Right atrium auricular region (tissue), 2 donors: ENCODE results near the gene DPF3. TPM values are rescaled to one million over a fixed set of nuclear protein-coding genes. Genes with fewer than 3 reads are reported as not detected.
"Not testable (repeated sequence)": the region's sequence is repeated elsewhere in the genome, so short reads cannot be mapped to it uniquely, and the experiment has no call there.

Source experiments
- DNase-seq: peaks from one replicate; pipeline ENCODE4 v3.0.0-alpha.2; 2019; ENCODE audit warnings: low spot score
- H3K27ac ChIP-seq, 2 donors: fragments of 200-600 bp; sonication (generic); 1 replicate in 1 of 2; 2 replicates in 1 of 2; pipeline ENCODE4 v1.5.1; 2016 to 2019
- H3K27me3 ChIP-seq, 2 donors: fragments of 200-600 bp; sonication (generic); one replicate each; pipeline versions ENCODE4 v1.5.1 to v1.6.0; 2017 to 2019
- H3K36me3 ChIP-seq: fragments of 200-600 bp; sonication (generic); one replicate; pipeline ENCODE4 v1.5.1; 2016
- H3K4me1 ChIP-seq, 2 donors: fragments of 200-600 bp; sonication (generic); one replicate each; pipeline versions ENCODE4 v1.5.1 to v1.6.0; 2017 to 2019
- H3K4me3 ChIP-seq, 2 donors: fragments of 200-600 bp; sonication (generic); 1 replicate in 1 of 2; 2 replicates in 1 of 2; pipeline ENCODE4 v1.5.1; 2017 to 2019; ENCODE audit warnings: mild to moderate bottlenecking in 1 of 2, moderate library complexity in 1 of 2
- H3K9me3 ChIP-seq, 2 donors: fragments of 200-600 bp; sonication (generic); one replicate each; pipeline ENCODE4 v1.5.1; 2019
- total RNA-seq, 2 donors: library from RNA; depleted of rRNA; stranded (reverse); fragments of >200 nt; gene quantifications; one replicate each; pipeline ENCODE4 v1.1.0, GENCODE V29; 2016
- TF ChIP-seq, protein P1 (sequence below), 2 donors: fragments of 200-600 bp; sonication (generic); IDR thresholded peaks; one replicate each; pipeline ENCODE4 v1.5.1; 2019; ENCODE audit warnings: antibody characterized with exemption in 2 of 2

The DPF3 gene
- total RNA-seq, 2 donors from 2014 or later: 14.7 to 26.6 TPM

DNA sequence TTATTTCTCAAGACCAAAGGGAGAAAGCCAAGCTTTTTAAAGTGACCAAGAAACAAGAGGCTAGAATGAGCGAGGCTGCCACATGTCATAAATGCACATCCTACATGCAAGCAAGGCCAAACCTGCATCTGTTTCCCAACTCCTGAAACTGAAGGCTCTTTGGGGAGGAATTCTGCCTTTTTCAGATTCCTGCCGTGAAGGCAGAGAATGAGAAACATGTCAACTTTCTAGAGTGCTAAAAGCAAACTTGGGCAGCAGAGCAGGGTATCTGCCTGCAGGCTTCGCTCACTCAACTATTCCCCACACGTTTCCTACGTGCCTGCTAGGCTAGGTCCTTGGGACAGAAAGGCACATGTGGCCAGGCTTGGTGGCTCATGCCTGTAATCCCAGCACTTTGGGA, 15.2 kb downstream of the DPF3 start:
- no peak overlapping the region for H3K4me3 ChIP-seq
- H3K9me3 ChIP-seq: no peaks in the 10 kb centered on the region
- no peaks in the 10 kb centered on the region for H3K27me3 ChIP-seq
- H3K27ac ChIP-seq: no peak overlapping the region
- no peaks in the 10 kb centered on the region for H3K36me3 ChIP-seq
- TF ChIP-seq, protein P1, sequence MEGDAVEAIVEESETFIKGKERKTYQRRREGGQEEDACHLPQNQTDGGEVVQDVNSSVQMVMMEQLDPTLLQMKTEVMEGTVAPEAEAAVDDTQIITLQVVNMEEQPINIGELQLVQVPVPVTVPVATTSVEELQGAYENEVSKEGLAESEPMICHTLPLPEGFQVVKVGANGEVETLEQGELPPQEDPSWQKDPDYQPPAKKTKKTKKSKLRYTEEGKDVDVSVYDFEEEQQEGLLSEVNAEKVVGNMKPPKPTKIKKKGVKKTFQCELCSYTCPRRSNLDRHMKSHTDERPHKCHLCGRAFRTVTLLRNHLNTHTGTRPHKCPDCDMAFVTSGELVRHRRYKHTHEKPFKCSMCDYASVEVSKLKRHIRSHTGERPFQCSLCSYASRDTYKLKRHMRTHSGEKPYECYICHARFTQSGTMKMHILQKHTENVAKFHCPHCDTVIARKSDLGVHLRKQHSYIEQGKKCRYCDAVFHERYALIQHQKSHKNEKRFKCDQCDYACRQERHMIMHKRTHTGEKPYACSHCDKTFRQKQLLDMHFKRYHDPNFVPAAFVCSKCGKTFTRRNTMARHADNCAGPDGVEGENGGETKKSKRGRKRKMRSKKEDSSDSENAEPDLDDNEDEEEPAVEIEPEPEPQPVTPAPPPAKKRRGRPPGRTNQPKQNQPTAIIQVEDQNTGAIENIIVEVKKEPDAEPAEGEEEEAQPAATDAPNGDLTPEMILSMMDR (IDR thresholded peaks at IDR 0.05): no peak
- DNase-seq: no peak
- H3K4me1 ChIP-seq: peaks cover 0 to 20% of the 10 kb centered on the region in 2 donors

- Histone ChIP-seq H3K9me3 (no peaks in the 10 kb centered on the region), H3K27me3 (no peaks in the 10 kb centered on the region), H3K36me3 (no peaks in the 10 kb centered on the region), H3K4me1 (peaks cover 0 to 7% of the 10 kb centered on the region in 2 donors), H3K27ac (no peak overlapping the region), H3K4me3 (no peak overlapping the region)
- DNase-seq: no peak
- TF ChIP-seq, protein P1 (IDR thresholded peaks at IDR 0.05): no peak
Observed at GRCh38 chr14:72876710-72877063, 17.2 kb downstream of the DPF3 start.

- TF ChIP-seq, protein P1 (IDR thresholded peaks at IDR 0.05): no peak
- H3K4me1 ChIP-seq: peaks cover 0 to 12% of the 10 kb centered on the region in 2 donors
- H3K27me3 ChIP-seq: no peaks in the 10 kb centered on the region
Observed at GRCh38 chr14:72876005-72876709, 17.7 kb downstream of the DPF3 start.

DNA sequence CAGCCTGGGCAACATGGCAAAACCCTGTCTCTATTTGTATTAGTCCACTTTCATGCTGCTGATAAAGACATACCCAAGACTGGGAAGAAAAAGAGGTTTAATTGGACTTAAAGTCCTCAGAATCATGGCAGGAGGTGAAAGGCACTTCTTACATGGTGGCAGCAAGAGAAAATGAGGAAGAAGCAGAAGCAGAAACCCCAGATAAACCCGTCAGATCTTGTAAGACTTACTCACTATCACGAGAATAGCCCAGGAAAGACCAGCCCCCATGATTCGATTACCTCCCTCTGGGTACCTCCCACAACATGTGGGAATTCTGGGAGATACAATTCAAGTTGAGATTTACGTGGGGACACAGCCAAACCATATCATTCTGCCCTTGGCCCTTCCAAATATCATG, 23.0 kb downstream of the DPF3 start:
- Histone ChIP-seq H3K4me1 (peaks cover 0 to 23% of the 10 kb centered on the region in 2 donors), H3K27ac (peak overlapping the region; percentile 78 to 91)
- DNase-seq, H3K4me3 ChIP-seq, H3K36me3 ChIP-seq, H3K27me3 ChIP-seq, H3K9me3 ChIP-seq: not testable (repeated sequence)

More at GRCh38 chr14:72876005-72876709, 17.7 kb downstream of the DPF3 start:
- H3K9me3 ChIP-seq: no peaks in the 10 kb centered on the region
- no peak overlapping the region for H3K27ac ChIP-seq
- no peaks in the 10 kb centered on the region for H3K36me3 ChIP-seq
- DNase-seq: no peak
- no peak overlapping the region for H3K4me3 ChIP-seq

DNA sequence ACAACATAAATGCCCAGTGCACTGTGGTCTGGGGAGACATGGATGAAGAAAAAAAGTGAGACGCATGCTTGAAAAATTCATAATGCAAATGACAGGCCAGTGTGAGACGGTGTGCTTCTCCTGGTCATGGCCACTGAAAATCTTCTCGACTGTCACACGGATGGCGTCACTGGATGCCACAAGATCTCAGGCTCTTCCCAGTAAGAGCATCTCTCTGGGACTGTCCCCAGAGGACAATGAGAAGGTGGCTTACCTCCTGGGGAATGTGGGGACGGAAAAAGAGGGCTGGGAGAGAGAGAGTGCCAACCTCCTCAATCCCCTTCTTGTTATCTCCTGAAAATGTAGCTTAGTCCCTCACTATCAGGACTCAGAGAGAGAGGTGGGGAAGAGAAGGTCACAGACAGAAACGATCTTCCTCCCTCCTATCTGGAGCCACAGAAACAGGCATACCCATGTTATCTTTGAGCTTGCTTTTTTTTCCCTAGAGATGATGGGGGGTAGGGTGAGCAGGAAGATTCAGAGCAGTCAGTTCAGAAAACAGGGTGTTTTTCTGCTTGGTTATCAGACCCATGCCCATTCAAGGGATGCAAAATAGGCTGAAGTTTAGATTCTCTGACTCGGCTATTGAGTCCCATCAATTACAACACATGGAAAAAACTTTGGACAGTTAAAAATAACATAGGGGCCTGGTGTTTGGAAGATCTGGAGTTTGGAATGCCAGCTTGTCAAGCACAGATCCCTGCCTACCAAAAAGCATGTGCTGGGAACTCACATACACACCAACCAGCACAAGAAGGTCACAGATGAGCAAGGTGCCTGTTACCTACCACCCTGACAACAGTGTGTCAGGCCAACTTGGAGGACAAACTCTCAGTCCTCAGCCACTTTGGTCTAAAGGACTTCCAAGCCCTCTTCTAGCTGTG, 24.2 kb downstream of the DPF3 start:
- no peak for DNase-seq
- peak overlapping the region; percentile 78 to 91 for H3K27ac ChIP-seq
- H3K4me1 ChIP-seq: peaks cover 0 to 34% of the 10 kb centered on the region in 2 donors
- no peak overlapping the region for H3K4me3 ChIP-seq
- no peaks in the 10 kb centered on the region for H3K9me3 ChIP-seq
- no peaks in the 10 kb centered on the region for H3K36me3 ChIP-seq
- TF ChIP-seq, protein P1 (IDR thresholded peaks at IDR 0.05): no peak
- no peaks in the 10 kb centered on the region for H3K27me3 ChIP-seq

- DNase-seq: no peak
- no peak overlapping the region for H3K4me3 ChIP-seq
- peak overlapping the region; percentile 78 to 91 for H3K27ac ChIP-seq
- H3K4me1 ChIP-seq: peaks cover 0 to 41% of the 10 kb centered on the region in 2 donors
- TF ChIP-seq, protein P1 (IDR thresholded peaks at IDR 0.05): no peak
- H3K9me3 ChIP-seq: no peaks in the 10 kb centered on the region
- no peaks in the 10 kb centered on the region for H3K36me3 ChIP-seq
- no peaks in the 10 kb centered on the region for H3K27me3 ChIP-seq
Observed at GRCh38 chr14:72868500-72868899, 25.4 kb downstream of the DPF3 start.
